NB4 (cell line): ENCODE measurements around the gene KCNA4.

ENCODE experiments used
- DNase-seq: peaks from one replicate; pipeline ENCODE4 v3.0.0; 2010; ENCODE audit warnings: low read depth
- H3K4me3 ChIP-seq: one replicate; pipeline ENCODE4 v1.5.1; 2011; ENCODE audit warnings: mild to moderate bottlenecking, low read depth, low read length, moderate library complexity
- MAX ChIP-seq: IDR thresholded peaks from 2 replicates; pipeline ENCODE4 v1.6.1; 2011; ENCODE audit warnings: low read depth, low read length
- MYC ChIP-seq: IDR thresholded peaks from 2 replicates; pipeline ENCODE4 v1.6.1; 2011; ENCODE audit warnings: low read depth, low read length
- POLR2A ChIP-seq: IDR thresholded peaks from 2 replicates; pipeline ENCODE4 v1.6.1; 2011; ENCODE audit warnings: mild to moderate bottlenecking; ENCODE audit not compliant: insufficient read length; ENCODE audit errors: extremely low read depth
- TF ChIP-seq, protein P1 (sequence below): IDR thresholded peaks from one replicate; pipeline ENCODE4 v1.5.1; 2012; ENCODE audit warnings: low read depth, low read length

Gene KCNA4

GRCh38 chr11:30009060-30009459 lies 7.8 kb downstream of the KCNA4 start:
- DNase-seq: no peak
- TF ChIP-seq POLR2A (no peak), MYC (no peak), MAX (no peak)
- TF ChIP-seq, protein P1, sequence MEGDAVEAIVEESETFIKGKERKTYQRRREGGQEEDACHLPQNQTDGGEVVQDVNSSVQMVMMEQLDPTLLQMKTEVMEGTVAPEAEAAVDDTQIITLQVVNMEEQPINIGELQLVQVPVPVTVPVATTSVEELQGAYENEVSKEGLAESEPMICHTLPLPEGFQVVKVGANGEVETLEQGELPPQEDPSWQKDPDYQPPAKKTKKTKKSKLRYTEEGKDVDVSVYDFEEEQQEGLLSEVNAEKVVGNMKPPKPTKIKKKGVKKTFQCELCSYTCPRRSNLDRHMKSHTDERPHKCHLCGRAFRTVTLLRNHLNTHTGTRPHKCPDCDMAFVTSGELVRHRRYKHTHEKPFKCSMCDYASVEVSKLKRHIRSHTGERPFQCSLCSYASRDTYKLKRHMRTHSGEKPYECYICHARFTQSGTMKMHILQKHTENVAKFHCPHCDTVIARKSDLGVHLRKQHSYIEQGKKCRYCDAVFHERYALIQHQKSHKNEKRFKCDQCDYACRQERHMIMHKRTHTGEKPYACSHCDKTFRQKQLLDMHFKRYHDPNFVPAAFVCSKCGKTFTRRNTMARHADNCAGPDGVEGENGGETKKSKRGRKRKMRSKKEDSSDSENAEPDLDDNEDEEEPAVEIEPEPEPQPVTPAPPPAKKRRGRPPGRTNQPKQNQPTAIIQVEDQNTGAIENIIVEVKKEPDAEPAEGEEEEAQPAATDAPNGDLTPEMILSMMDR: no peak
- H3K4me3 ChIP-seq: no peak overlapping the region

DNA sequence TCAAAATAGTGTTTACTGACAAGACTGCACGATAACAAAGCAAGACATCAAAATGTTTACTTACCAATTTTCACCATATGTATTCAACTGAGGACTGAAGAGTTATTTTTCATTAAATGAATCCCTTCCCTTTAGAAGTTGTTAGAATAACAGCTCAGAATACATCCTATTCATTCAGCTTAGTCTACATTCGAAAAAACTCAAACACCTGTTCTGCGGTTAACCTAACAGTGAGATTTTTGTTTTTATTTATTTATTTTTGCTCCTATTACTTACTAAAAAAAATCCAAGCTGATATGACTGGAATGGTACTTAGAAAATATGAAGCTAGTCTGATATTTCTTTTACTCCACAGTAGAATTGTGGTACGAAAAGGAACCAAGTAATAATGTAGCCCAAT lies 10.0 kb downstream of the KCNA4 start:
- DNase-seq: no peak
- TF ChIP-seq MYC (no peak), POLR2A (no peak)
- H3K4me3 ChIP-seq: no peak overlapping the region

GRCh38 chr11:30002157-30002785 lies 14.6 kb downstream of the KCNA4 start:
- DNase-seq: no peak
- no peak overlapping the region for H3K4me3 ChIP-seq
- TF ChIP-seq, protein P1: no peak
- TF ChIP-seq MAX: no peak
- no peak for TF ChIP-seq POLR2A
- no peak for TF ChIP-seq MYC

DNA sequence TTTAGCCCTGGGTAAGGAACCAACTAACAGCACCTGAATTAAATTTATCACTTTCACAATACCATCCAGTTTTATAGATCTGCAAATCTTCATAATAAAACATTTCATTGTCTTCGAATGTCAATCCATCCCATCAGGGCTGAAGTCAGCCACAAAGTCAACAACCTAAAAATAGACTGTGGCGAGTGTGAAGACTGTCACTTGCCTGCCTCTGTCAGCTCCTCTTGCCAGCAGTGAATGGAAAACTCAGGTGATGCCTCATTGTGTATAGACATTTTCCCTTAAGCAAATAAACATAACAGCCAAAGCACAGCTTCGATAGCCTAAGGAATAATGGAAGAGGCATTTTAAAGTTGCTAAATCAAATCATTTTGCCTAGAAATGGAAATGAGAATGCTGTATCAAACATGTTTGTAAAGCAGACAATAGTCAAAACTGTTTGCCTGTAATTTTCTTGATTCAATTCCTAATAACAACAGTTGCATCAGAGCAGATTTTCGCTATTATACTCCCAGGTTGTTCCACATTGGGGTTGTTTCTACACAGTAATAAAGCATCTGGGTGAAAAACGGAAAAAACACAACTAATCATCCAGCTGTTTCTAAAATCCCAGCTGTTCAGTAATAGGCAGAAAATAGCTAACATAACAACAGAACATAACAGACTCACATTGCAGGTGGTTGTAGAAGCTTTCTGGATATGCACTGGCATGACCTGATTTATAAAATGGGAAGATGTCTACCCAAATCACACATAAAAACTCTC lies 15.7 kb downstream of the KCNA4 start:
- no peak overlapping the region for H3K4me3 ChIP-seq
- TF ChIP-seq, protein P1: no peak
- TF ChIP-seq MYC: no peak
- TF ChIP-seq POLR2A: no peak
- TF ChIP-seq MAX: no peak
- no peak for DNase-seq

- no peak for DNase-seq
- no peak overlapping the region for H3K4me3 ChIP-seq
- no peak for TF ChIP-seq MAX
- TF ChIP-seq, protein P1: no peak
- TF ChIP-seq POLR2A: no peak
- TF ChIP-seq MYC: no peak
Measured at GRCh38 chr11:29996016-29996415, 20.8 kb downstream of the KCNA4 start.

- no peak for TF ChIP-seq MAX
- no peak for TF ChIP-seq POLR2A
- TF ChIP-seq MYC: no peak
- TF ChIP-seq, protein P1: no peak
- no peak overlapping the region for H3K4me3 ChIP-seq
- no peak for DNase-seq
Measured at GRCh38 chr11:29989174-29989970, 27.5 kb downstream of the KCNA4 start.
